ENCODE measurements around the gene LDB1. TPM values are rescaled to one million over a fixed set of nuclear protein-coding genes. Genes with fewer than 3 reads are reported as not detected.

The LDB1 gene
- total RNA-seq, 1 experiment from 2014 or later, result 87.6 TPM

DNA sequence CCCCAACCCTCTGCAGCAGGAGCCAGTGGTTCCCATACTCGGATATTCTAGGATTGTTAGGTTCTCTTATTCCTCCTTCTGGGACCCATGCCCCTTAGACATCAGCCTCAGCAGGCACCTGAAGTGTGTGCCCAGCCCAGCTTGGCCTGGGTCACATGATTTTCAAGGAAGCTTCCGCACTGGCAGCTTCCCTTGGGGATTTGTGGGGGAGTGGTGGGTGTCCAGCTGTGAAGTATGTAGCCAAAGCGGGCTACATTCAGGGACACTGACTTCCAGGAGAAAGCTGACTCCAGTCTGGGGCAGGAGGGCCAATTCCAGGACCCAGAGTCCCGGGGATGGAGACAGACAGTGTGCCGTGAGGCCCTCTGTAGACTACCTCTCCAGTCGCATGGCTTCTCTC lies 1.3 kb downstream of the LDB1 start:
- Histone ChIP-seq H3K9me3 (ENCODE audit: control insufficient read depth, insufficient read depth, low read depth, low read length) (no peaks in the 10 kb centered on the region), H3K27me3 (ENCODE audit: control insufficient read depth, insufficient read depth, low read length) (no peaks in the 10 kb centered on the region), H3K36me3 (ENCODE audit: control insufficient read depth, insufficient read depth, low read length) (peaks cover 5% of the 10 kb centered on the region; the same call in 1 of the 2 replicates), H3K27ac (ENCODE audit: low read length) (peak overlapping the region; percentile 91), H3K4me3 (ENCODE audit: low read depth in 2 of 2, low read length in 2 of 2) (peak overlapping the region; percentile 79 to 87), H3K4me1 (ENCODE audit: control insufficient read depth, insufficient read depth, low read length) (peaks cover 56% of the 10 kb centered on the region)
- intact Hi-C loops (cut with micrococcal nuclease; ENCODE audit: unreplicated experiment), result no loop called here
- BruUV-seq (replicated peaks), result no TSS peak
- no peak for DNase-seq (ENCODE audit: low read depth, low spot score)
- ChIA-PET CTCF (interaction anchor here (0.6 kb wide), 1 partner anchor 14 kb away, joined by 5 read pairs; the partner anchor contains the start of gene PPRC1), POLR2A (no interaction called here)
- TF ChIP-seq TCF7L2 (IDR thresholded peaks at IDR 0.05; ENCODE audit: low read depth, low read length) (no peak), REST (IDR thresholded peaks at IDR 0.05; ENCODE audit: insufficient read depth in 1 of 2, low read depth in 2 of 2, low read length in 1 of 2) (no peak), POLR2AphosphoS5 (IDR thresholded peaks at IDR 0.05; ENCODE audit: low read depth, low read length) (no peak), SIN3A (IDR thresholded peaks at IDR 0.05; ENCODE audit: borderline replicate concordance, insufficient read depth, low read depth, low read length) (no peak), CTCF (IDR thresholded peaks at IDR 0.05) (no peak)
- ATAC-seq, result no peak
- in situ Hi-C loops (cut with HindIII; ENCODE audit: low pct_unique_long_range_greater_than_20kb, low sequenced_read_pairs), result no loop called here

GRCh38 chr10:102117391-102118159 lies 2.6 kb downstream of the LDB1 start:
- ATAC-seq, result 0 out of 2 replicates have a peak, but pooled peaks have one; percentile 0
- DNase-seq (ENCODE audit: low read depth, low spot score), result no peak
- intact Hi-C loops (cut with micrococcal nuclease; ENCODE audit: unreplicated experiment), result no loop called here
- TF ChIP-seq SIN3A (IDR thresholded peaks at IDR 0.05; ENCODE audit: borderline replicate concordance, insufficient read depth, low read depth, low read length) (no peak), TCF7L2 (IDR thresholded peaks at IDR 0.05; ENCODE audit: low read depth, low read length) (no peak), CTCF (IDR thresholded peaks at IDR 0.05) (peak; percentile 46; the same call in 1 of the 2 replicates)
- in situ Hi-C loops (cut with HindIII; ENCODE audit: low pct_unique_long_range_greater_than_20kb, low sequenced_read_pairs), result no loop called here
- peak overlapping the region; percentile 14 to 79 for H3K4me3 ChIP-seq (ENCODE audit: low read depth in 2 of 2, low read length in 2 of 2)
- H3K4me1 ChIP-seq (ENCODE audit: control insufficient read depth, insufficient read depth, low read length), result peaks cover 69% of the 10 kb centered on the region
- TSS peak; percentile 71 for BruUV-seq (replicated peaks)
- ChIA-PET POLR2A (no interaction called here), CTCF (interaction anchor here (0.5 to 0.6 kb wide), 2 partner anchors 45 to 285 kb away, joined by 3 to 5 read pairs; no protein-coding TSS in a partner anchor)
- no peaks in the 10 kb centered on the region for H3K27me3 ChIP-seq (ENCODE audit: control insufficient read depth, insufficient read depth, low read length)
- H3K9me3 ChIP-seq (ENCODE audit: control insufficient read depth, insufficient read depth, low read depth, low read length), result no peaks in the 10 kb centered on the region
- H3K36me3 ChIP-seq (ENCODE audit: control insufficient read depth, insufficient read depth, low read length), result peaks cover 7% of the 10 kb centered on the region; the same call in 1 of the 2 replicates
- peak overlapping the region; percentile 84 for H3K27ac ChIP-seq (ENCODE audit: low read length)

Data from Panc1 (cell line).